Upper lobe of right lung (tissue), 1 donor: ENCODE measurements around the gene NAALADL1. TPM values are rescaled to one million over a fixed set of nuclear protein-coding genes. Genes with fewer than 3 reads are reported as not detected.

ENCODE experiments used
- ATAC-seq: fragments of 200-7000 bp; cut with Tn5 transposase; one replicate; pipeline ENCODE4 v1.9.1; 2020; ENCODE audit warnings: mild to moderate bottlenecking, moderate library complexity
- DNase-seq: peaks from one replicate; pipeline ENCODE4 v3.0.0-alpha.2; 2020
- H3K27ac ChIP-seq: fragments of 200-600 bp; one replicate; pipeline ENCODE4 v1.8.0; 2022
- H3K27me3 ChIP-seq: fragments of 200-600 bp; one replicate; pipeline ENCODE4 v1.8.0; 2022; ENCODE audit warnings: mild to moderate bottlenecking
- H3K36me3 ChIP-seq: fragments of 200-600 bp; one replicate; pipeline ENCODE4 v1.8.0; 2022
- H3K4me1 ChIP-seq: fragments of 200-600 bp; one replicate; pipeline ENCODE4 v1.8.0; 2022
- H3K4me3 ChIP-seq: fragments of 200-600 bp; one replicate; pipeline ENCODE4 v1.8.0; 2022; ENCODE audit warnings: mild to moderate bottlenecking
- H3K9me3 ChIP-seq: fragments of 200-600 bp; one replicate; pipeline ENCODE4 v1.8.0; 2022
- CTCF ChIP-seq: fragments of 200-600 bp; IDR thresholded peaks from one replicate; pipeline ENCODE4 v1.8.0; 2022; ENCODE audit warnings: antibody characterized with exemption
- intact Hi-C: fragments of 100-400 bp; cut with DNase I; formaldehyde crosslinking; loops from one replicate; pipeline ENCODE4 v1.11.0; 2022
- total RNA-seq: library from RNA; stranded (reverse); fragmentation: NEBNext Ultra II Directional; extraction: Animal tissue kit (Norgen Biotek cat#: 25700); gene quantifications from one replicate; pipeline ENCODE4 v1.2.1, GENCODE V29; 2021
- donor health status: DM: no; HTN: yes; CAD: no; lungs with severe emphysema.

NAALADL1 gene
- total RNA-seq, 1 donor from 2014 or later = 10.0 TPM

- intact Hi-C loops = no loop called here
- ATAC-seq = no peak
- H3K4me3 ChIP-seq = no peak overlapping the region
Observed at GRCh38 chr11:65077451-65077850, 19.1 kb upstream of the NAALADL1 start.

GRCh38 chr11:65072631-65072966, 14.2 kb upstream of the NAALADL1 start:
- no peak overlapping the region for H3K27ac ChIP-seq
- H3K27me3 ChIP-seq = no peaks in the 10 kb centered on the region
- no peaks in the 10 kb centered on the region for H3K4me1 ChIP-seq
- intact Hi-C loops = no loop called here
- H3K36me3 ChIP-seq = no peaks in the 10 kb centered on the region
- ATAC-seq = no peak
- DNase-seq = no peak
- H3K9me3 ChIP-seq = no peaks in the 10 kb centered on the region
- TF ChIP-seq CTCF = no peak
- no peak overlapping the region for H3K4me3 ChIP-seq

More at GRCh38 chr11:65077451-65077850, 19.1 kb upstream of the NAALADL1 start:
- Histone ChIP-seq H3K27ac (no peak overlapping the region), H3K36me3 (no peaks in the 10 kb centered on the region), H3K9me3 (no peaks in the 10 kb centered on the region), H3K4me1 (no peaks in the 10 kb centered on the region), H3K27me3 (no peaks in the 10 kb centered on the region)
- TF ChIP-seq CTCF = no peak
- no peak for DNase-seq

GRCh38 chr11:65071907-65072630, 13.7 kb upstream of the NAALADL1 start:
- no peaks in the 10 kb centered on the region for H3K9me3 ChIP-seq
- no peak for TF ChIP-seq CTCF
- H3K4me3 ChIP-seq = no peak overlapping the region
- intact Hi-C loops = no loop called here
- no peaks in the 10 kb centered on the region for H3K36me3 ChIP-seq
- no peak overlapping the region for H3K27ac ChIP-seq
- no peak for DNase-seq
- no peaks in the 10 kb centered on the region for H3K4me1 ChIP-seq
- no peak for ATAC-seq
- H3K27me3 ChIP-seq = no peaks in the 10 kb centered on the region

GRCh38 chr11:65069217-65069616, 10.9 kb upstream of the NAALADL1 start:
- no peak overlapping the region for H3K27ac ChIP-seq
- H3K9me3 ChIP-seq = no peaks in the 10 kb centered on the region
- TF ChIP-seq CTCF = no peak
- no peaks in the 10 kb centered on the region for H3K36me3 ChIP-seq
- H3K4me3 ChIP-seq = no peak overlapping the region
- no peaks in the 10 kb centered on the region for H3K27me3 ChIP-seq
- no peak for DNase-seq
- no peaks in the 10 kb centered on the region for H3K4me1 ChIP-seq
- intact Hi-C loops = no loop called here
- ATAC-seq = no peak

- Histone ChIP-seq H3K9me3 (no peaks in the 10 kb centered on the region), H3K27me3 (no peaks in the 10 kb centered on the region), H3K4me3 (no peak overlapping the region), H3K36me3 (no peaks in the 10 kb centered on the region), H3K27ac (no peak overlapping the region), H3K4me1 (no peaks in the 10 kb centered on the region)
- no peak for DNase-seq
- no peak for ATAC-seq
- intact Hi-C loops = no loop called here
- TF ChIP-seq CTCF = no peak
Observed at GRCh38 chr11:65067446-65067845, 9.1 kb upstream of the NAALADL1 start.
